ENCODE data around the gene FMR1NB. TPM values are rescaled to one million over a fixed set of nuclear protein-coding genes. Genes with fewer than 3 reads are reported as not detected.

The FMR1NB gene
- total RNA-seq, 1 experiment from 2014 or later: not detected

- H3K36me3 ChIP-seq (ENCODE audit: control insufficient read depth, insufficient read depth, low read length): no peaks in the 10 kb centered on the region
- ChIA-PET CTCF (no interaction called here), POLR2A (no interaction called here)
- H3K4me1 ChIP-seq (ENCODE audit: control insufficient read depth, insufficient read depth, low read length): no peaks in the 10 kb centered on the region
- no peak overlapping the region for H3K4me3 ChIP-seq (ENCODE audit: low read depth in 2 of 2, low read length in 2 of 2)
- H3K27me3 ChIP-seq (ENCODE audit: control insufficient read depth, insufficient read depth, low read length): no peaks in the 10 kb centered on the region
- intact Hi-C loops (cut with micrococcal nuclease; ENCODE audit: unreplicated experiment): no loop called here
- TF ChIP-seq, protein P1, sequence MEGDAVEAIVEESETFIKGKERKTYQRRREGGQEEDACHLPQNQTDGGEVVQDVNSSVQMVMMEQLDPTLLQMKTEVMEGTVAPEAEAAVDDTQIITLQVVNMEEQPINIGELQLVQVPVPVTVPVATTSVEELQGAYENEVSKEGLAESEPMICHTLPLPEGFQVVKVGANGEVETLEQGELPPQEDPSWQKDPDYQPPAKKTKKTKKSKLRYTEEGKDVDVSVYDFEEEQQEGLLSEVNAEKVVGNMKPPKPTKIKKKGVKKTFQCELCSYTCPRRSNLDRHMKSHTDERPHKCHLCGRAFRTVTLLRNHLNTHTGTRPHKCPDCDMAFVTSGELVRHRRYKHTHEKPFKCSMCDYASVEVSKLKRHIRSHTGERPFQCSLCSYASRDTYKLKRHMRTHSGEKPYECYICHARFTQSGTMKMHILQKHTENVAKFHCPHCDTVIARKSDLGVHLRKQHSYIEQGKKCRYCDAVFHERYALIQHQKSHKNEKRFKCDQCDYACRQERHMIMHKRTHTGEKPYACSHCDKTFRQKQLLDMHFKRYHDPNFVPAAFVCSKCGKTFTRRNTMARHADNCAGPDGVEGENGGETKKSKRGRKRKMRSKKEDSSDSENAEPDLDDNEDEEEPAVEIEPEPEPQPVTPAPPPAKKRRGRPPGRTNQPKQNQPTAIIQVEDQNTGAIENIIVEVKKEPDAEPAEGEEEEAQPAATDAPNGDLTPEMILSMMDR (IDR thresholded peaks at IDR 0.05): no peak
- TF ChIP-seq SIN3A (IDR thresholded peaks at IDR 0.05; ENCODE audit: borderline replicate concordance, insufficient read depth, low read depth, low read length): no peak
- no peak for TF ChIP-seq REST (IDR thresholded peaks at IDR 0.05; ENCODE audit: insufficient read depth in 1 of 2, low read depth in 2 of 2, low read length in 1 of 2)
- TF ChIP-seq POLR2AphosphoS5 (IDR thresholded peaks at IDR 0.05; ENCODE audit: low read depth, low read length): no peak
- no peak for TF ChIP-seq TCF7L2 (IDR thresholded peaks at IDR 0.05; ENCODE audit: low read depth, low read length)
- in situ Hi-C loops (cut with HindIII; ENCODE audit: low pct_unique_long_range_greater_than_20kb, low sequenced_read_pairs): no loop called here
- H3K27ac ChIP-seq (ENCODE audit: low read length): no peak overlapping the region
- H3K9me3 ChIP-seq (ENCODE audit: control insufficient read depth, insufficient read depth, low read depth, low read length): no peaks in the 10 kb centered on the region
- BruUV-seq (replicated peaks): no TSS peak
- DNase-seq (ENCODE audit: low read depth, low spot score): no peak
- ATAC-seq: no peak
Observed at GRCh38 chrX:148051973-148052372, 70.8 kb downstream of the FMR1NB start.

- no peaks in the 10 kb centered on the region for H3K36me3 ChIP-seq (ENCODE audit: control insufficient read depth, insufficient read depth, low read length)
- in situ Hi-C loops (cut with HindIII; ENCODE audit: low pct_unique_long_range_greater_than_20kb, low sequenced_read_pairs): no loop called here
- no TSS peak for BruUV-seq (replicated peaks)
- ATAC-seq (no peak), DNase-seq (ENCODE audit: low read depth, low spot score) (no peak)
- no peaks in the 10 kb centered on the region for H3K27me3 ChIP-seq (ENCODE audit: control insufficient read depth, insufficient read depth, low read length)
- TF ChIP-seq REST (IDR thresholded peaks at IDR 0.05; ENCODE audit: insufficient read depth in 1 of 2, low read depth in 2 of 2, low read length in 1 of 2): no peak
- TF ChIP-seq, protein P1 (IDR thresholded peaks at IDR 0.05): no peak
- no peak for TF ChIP-seq POLR2AphosphoS5 (IDR thresholded peaks at IDR 0.05; ENCODE audit: low read depth, low read length)
- TF ChIP-seq TCF7L2 (IDR thresholded peaks at IDR 0.05; ENCODE audit: low read depth, low read length): no peak
- no peak for TF ChIP-seq SIN3A (IDR thresholded peaks at IDR 0.05; ENCODE audit: borderline replicate concordance, insufficient read depth, low read depth, low read length)
- no peak overlapping the region for H3K4me3 ChIP-seq (ENCODE audit: low read depth in 2 of 2, low read length in 2 of 2)
- ChIA-PET CTCF (no interaction called here), POLR2A (no interaction called here)
- H3K9me3 ChIP-seq (ENCODE audit: control insufficient read depth, insufficient read depth, low read depth, low read length): peaks cover 4% of the 10 kb centered on the region; the same call in 1 of the 2 replicates
- intact Hi-C loops (cut with micrococcal nuclease; ENCODE audit: unreplicated experiment): no loop called here
- no peak overlapping the region for H3K27ac ChIP-seq (ENCODE audit: low read length)
- no peaks in the 10 kb centered on the region for H3K4me1 ChIP-seq (ENCODE audit: control insufficient read depth, insufficient read depth, low read length)
Observed at GRCh38 chrX:148067285-148067684, 86.1 kb downstream of the FMR1NB start.

Measured in Panc1 (cell line).